RWPE1 (cell line): ENCODE results near the gene FANK1.

Experiments used
- CTCF ChIA-PET: fragments of 350-600 bp; sonication (Branson Sonifier 250); formaldehyde crosslinking; extraction: SDS; loops from one replicate; lab custom pipeline; 2021; lab: Yijun Ruan, JAX
- POLR2A ChIA-PET: fragments of 400-600 bp; formaldehyde crosslinking; extraction: SDS; loops from one replicate; lab custom pipeline; 2020; ENCODE audit warnings: antibody characterized with exemption; ENCODE audit not compliant: low non-redundant PET; lab: Yijun Ruan, JAX
- DNase-seq: peaks from one replicate; pipeline ENCODE4 v3.0.0; 2012; ENCODE audit warnings: low spot score
- H3K27ac ChIP-seq: fragments of 450-650 bp; 2 replicates; pipeline ENCODE4 v1.5.1; 2017
- TF ChIP-seq, protein P1 (sequence below): fragments of 450-650 bp; conservative IDR thresholded peaks from 2 replicates; pipeline ENCODE4 v1.5.1; 2017; ENCODE audit warnings: low read depth, mild to moderate bottlenecking

FANK1 gene

DNA sequence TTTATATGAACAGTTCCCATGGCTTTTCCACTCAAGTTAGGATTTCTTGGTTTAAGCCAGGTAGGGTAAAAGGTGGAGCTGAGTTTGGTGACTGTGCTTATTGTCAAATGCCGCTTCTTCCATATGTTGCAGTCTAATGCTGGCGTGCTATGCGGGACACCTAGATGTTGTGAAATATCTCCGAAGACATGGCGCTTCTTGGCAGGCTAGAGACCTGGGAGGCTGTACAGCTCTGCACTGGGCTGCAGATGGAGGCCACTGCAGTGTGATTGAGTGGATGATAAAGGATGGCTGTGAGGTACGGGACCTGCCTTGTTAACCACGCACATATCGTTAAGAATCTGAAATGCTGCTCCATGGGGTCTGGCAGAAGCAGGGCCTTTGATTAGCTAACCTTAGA lies 108.4 kb downstream of the FANK1 start:
- TF ChIP-seq, protein P1, sequence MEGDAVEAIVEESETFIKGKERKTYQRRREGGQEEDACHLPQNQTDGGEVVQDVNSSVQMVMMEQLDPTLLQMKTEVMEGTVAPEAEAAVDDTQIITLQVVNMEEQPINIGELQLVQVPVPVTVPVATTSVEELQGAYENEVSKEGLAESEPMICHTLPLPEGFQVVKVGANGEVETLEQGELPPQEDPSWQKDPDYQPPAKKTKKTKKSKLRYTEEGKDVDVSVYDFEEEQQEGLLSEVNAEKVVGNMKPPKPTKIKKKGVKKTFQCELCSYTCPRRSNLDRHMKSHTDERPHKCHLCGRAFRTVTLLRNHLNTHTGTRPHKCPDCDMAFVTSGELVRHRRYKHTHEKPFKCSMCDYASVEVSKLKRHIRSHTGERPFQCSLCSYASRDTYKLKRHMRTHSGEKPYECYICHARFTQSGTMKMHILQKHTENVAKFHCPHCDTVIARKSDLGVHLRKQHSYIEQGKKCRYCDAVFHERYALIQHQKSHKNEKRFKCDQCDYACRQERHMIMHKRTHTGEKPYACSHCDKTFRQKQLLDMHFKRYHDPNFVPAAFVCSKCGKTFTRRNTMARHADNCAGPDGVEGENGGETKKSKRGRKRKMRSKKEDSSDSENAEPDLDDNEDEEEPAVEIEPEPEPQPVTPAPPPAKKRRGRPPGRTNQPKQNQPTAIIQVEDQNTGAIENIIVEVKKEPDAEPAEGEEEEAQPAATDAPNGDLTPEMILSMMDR = no peak
- CTCF ChIA-PET = no interaction called here
- no peak overlapping the region for H3K27ac ChIP-seq
- no peak for DNase-seq
- POLR2A ChIA-PET = no interaction called here

DNA sequence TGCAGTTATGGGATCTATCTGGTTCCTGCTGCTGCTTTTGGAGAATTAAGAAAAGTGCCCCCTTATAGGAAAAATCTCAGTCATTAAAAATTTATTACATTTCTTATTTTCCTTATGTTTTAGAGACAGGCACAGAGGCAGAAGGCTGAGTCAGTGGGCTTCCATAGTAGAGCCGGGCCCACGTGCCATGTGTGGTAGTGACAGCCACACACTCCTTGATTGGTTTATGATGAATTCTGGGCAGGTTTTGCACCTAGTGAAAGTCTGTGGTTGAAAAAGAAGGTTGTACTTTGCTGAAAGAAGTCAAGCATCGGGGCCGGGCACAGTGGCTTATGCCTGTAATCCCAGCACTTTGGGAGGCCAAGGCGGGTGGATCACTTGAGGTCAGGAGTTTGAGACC lies 109.9 kb downstream of the FANK1 start:
- TF ChIP-seq, protein P1 = no peak
- ChIA-PET CTCF (no interaction called here), POLR2A (no interaction called here)
- no peak overlapping the region for H3K27ac ChIP-seq
- no peak for DNase-seq

DNA sequence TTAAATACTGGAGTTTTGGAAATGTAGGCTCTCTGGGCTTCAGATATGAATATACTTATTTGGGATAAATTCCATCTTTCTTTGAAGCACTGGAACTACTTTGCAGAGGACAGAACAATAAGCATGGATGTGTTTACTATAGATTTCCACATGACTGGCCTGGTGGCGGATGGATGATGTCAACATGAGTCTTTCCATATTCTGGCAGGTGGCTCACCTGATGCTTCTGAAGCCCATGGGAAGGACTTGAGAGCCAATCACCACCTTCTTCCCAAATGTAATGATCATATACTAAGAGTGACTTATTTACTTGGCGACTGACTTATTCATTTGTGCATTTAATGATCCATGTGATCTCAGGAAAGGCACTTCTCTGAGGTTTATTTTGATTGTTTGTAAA lies 110.5 kb downstream of the FANK1 start:
- ChIA-PET POLR2A (no interaction called here), CTCF (no interaction called here)
- DNase-seq = no peak
- TF ChIP-seq, protein P1 = no peak
- H3K27ac ChIP-seq = no peak overlapping the region

DNA sequence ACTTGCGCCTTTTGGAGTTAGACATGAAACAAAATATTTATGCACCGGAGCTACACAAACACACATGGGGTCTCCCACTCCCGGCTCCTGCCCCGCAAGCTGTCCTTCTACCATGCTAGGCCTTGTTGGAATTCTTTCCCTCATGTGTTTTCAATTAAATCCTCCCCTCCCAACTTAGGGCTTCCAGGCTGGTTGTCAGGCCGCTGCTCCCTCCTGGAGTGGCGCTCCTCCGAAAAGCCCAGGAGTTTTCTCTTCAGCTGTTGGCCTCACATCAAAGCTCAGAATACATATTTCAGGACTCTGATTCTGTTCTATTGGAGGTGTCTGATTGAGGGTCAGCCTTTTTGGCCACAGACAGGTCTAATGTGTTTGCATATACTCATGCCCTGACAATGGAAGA lies 113.3 kb downstream of the FANK1 start:
- POLR2A ChIA-PET = no interaction called here
- CTCF ChIA-PET = interaction anchor here (0.6 kb wide), 1 partner anchor 104 kb away, joined by 3 read pairs; no protein-coding TSS in a partner anchor

DNA sequence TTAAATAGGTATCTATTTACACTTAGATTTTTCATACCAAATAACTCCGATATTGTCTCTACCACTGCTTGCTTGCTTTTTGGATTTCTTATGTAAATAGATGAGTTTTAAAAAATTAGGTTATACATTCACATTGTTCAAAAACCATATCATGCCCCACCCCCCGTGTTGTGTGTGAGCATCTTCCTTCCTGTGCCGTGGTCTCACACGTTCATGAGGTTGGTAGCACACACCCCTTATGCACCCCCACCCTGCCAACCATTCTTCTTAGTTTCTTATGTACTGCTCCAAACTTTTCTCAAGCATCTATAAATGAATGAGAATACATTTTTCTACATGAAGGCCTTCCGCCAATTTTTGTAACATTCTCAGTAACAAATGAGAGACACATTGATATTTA lies 115.6 kb downstream of the FANK1 start:
- ChIA-PET POLR2A (no interaction called here), CTCF (no interaction called here)

More for the DNA sequence above, 113.3 kb downstream of the FANK1 start:
- H3K27ac ChIP-seq = no peak overlapping the region
- TF ChIP-seq, protein P1 = no peak
- DNase-seq = no peak

DNA sequence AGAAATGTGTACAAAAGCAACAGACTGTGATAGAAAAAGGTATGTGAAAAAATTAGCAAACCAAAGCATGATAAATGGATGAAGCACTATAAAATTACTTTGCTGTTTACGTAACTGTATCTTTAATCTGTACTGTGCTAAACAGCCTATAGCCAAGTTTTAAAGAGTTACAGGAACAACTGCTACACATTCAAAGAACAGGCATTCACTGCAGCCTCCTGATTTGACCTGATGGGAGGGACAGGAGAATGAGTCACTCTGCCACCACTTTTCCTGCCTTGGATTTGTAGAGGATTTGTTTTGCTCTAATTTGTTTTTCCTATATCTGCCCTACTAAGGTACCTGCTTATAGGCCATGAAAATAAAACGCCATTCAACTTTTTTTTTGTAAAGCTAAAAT lies 116.1 kb downstream of the FANK1 start:
- ChIA-PET POLR2A (no interaction called here), CTCF (no interaction called here)
- TF ChIP-seq, protein P1 = no peak
- DNase-seq = peak; percentile 38
- H3K27ac ChIP-seq = no peak overlapping the region

More for the DNA sequence above, 115.6 kb downstream of the FANK1 start:
- no peak overlapping the region for H3K27ac ChIP-seq
- TF ChIP-seq, protein P1 = no peak
- no peak for DNase-seq
